UCSD-AML1 (cell line): ENCODE data around the gene PSMD1.
"Not testable (repeated sequence)": the region's sequence is repeated elsewhere in the genome, so short reads cannot be mapped to it uniquely, and the experiment has no call there.

Experiments used
- DNase-seq: peaks from one replicate; lab custom pipeline; 2025; ENCODE audit not compliant: unreplicated experiment; lab: John Stamatoyannopoulos, UW

The PSMD1 gene

GRCh38 chr2:231140808-231141207 is 84.1 kb downstream of the PSMD1 start:
- DNase-seq = not testable (repeated sequence)

DNA sequence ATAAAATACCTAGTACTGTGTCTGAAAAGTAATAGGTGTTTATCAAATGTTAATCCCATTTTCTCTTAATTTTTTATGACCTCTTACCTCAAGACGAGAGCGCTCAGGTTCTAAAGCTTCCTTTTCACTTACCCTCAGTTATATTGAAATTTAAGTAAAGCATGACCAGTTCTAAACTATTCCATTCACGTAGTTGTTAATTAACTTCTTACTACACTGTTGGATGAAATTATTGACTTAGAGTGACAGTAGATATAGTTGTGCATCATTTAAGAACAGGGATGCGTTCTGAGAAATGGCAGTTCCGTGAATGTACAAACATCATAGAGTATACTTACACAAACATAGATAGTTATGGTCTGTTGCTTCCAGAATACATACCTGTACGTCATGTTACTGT is 88.2 kb downstream of the PSMD1 start:
- DNase-seq = no peak

DNA sequence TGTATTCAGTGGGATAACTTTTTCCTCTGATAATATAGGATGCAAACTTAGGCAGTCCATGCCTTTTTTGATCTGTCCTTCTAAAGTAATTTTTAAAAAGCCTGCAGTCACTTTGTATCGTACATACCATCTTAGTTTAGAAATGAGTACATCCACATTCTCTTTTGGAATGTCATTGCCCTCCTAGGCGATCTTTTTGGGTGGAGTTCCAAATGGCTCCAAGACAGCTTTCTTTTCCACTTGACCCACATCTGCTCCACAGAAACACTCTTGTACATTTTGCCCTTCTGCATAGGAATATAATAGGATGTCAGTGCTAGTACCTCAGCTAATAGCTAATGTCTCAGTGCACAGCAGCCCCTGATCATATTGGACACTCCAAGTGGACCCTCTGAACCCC is 90.0 kb downstream of the PSMD1 start:
- no peak for DNase-seq

DNA sequence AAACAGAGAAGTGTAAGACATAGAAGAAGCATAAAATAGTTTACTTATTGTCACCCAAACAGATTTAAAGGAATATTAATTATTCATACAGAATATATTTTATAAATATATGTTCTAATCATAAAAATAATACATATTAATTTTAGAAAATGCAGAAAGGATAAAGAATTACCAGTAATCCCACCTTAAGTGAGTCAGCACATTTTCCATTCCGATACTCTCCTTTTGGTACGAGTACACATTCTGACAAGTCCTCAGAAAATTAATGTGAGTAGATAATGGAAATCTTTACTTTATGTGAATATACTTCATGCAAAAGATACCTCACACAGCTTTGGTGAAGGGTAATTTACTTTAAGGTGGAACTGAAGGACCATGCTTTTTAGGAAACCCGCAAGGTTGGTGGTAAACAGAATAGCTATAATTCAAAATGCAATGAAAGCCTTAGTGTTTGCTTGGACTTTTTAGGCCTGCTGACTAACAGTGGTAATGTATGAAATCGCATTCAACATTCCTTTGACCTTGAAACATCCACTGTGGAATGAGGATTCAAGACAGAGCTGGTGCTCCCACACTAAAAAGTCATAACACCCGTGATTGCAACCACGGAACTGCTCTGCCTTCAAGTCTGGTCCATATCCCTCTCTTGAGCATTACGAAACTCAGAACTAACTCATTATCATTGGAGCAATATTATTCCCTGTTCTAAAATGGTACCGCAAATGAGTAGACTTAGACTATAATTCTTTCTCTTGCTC is 96.3 kb downstream of the PSMD1 start:
- no peak for DNase-seq

- DNase-seq = no peak
These were observed 102.6 kb downstream of the PSMD1 start for GRCh38 chr2:231159306-231159705.

DNA sequence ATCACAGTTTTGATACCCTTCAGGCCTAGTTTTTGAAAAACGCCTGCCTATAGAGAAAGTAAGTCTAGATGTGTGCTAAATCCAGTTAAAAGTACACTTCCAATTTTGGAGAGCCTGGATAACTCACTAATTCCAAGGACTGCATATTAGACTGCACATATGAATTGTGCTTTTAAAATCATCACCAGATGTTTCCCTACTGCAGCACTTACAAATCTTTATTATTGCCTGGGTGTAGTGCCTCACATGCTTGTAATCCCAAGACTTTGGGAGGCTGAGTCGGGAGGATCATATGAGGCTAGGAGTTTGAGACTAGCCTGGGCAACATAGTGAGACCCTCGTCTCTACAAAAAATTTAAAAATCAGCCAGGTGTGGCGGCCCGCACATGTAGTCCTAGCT is 104.0 kb downstream of the PSMD1 start:
- no peak for DNase-seq

GRCh38 chr2:231161252-231161839 is 104.7 kb downstream of the PSMD1 start:
- no peak for DNase-seq

GRCh38 chr2:231161877-231162329 is 105.2 kb downstream of the PSMD1 start:
- no peak for DNase-seq

DNA sequence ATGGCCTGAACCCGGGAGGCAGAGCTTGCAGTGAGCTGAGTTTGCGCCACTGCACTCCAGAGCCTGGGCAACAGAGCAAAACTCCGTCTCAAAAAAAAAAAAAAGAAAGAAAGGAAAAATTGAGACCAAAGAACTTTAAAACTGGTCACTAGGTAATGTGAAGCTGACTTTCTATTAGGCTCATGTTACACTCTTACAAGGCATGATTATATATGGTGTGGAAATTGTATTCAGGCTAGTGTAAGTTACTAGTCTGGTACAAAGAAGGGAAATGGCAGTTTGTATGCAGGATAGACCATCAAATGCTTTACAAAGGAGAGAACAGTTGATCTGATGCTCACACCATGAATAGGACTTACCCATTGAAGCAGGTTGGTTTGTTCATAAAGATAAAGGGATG is 106.3 kb downstream of the PSMD1 start:
- no peak for DNase-seq

DNA sequence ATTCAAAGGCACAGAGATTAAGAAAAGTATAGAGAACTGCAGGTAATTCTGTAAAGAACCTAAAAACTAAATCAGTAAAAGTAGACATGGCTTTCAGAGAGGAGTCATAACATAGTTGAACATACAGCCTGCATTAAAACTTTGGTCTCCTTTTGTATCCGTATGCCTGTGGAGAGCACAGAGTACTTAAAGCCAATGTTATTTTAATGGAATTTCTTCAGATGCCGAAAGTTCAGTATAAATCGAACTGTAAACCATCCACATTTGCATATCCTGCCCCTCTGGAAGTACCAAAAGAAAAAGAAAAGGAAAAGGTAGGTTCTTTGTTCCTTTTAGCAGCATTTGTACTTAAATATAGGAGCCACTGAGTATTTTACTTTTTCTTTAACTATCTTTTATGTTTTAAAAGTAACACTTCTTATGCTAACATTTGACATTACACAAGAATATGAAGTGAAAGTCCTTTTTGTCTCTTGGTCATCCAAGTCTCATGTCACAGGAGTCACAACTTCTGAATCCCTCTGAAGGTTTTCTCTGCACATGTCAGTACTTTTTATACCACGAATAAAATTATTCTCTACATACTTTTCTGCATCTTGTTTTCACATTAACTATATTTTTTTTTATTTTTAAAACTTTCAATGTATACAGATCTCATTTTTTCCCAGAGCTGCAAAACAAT is 106.9 kb downstream of the PSMD1 start:
- DNase-seq = no peak

DNA sequence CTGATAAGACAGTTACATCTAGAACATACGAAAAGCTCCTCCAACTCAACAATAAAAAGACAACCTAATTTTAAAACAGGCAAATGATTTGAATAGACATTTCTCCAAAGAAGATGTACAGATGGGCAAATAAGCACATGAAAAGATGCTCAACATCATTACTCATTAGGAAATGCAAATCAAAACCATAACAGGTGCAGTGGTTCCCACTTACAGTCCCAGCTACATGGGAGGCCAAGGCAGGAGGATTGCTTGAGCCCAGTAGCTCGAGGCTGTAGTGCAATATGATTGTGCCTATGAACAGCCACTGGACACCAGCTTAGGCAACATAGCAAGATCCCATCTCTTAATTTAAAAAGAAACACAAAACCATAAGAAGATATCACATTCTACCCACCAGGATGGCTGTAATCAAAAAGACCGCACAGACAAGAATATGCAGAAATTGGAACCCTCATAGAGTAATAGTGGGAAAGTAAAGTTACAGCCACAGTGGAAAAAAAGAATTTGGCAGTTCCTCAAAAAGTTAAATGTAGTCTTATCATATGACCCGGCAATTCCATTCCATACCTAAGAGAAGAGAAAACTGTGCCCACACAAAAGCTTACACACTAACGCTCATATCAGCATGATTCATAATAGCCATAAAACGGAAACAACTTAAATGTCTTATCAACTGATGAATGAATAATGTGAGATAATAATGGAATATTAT is 111.2 kb downstream of the PSMD1 start:
- DNase-seq = no peak

- no peak for DNase-seq
These were observed 111.9 kb downstream of the PSMD1 start for GRCh38 chr2:231168460-231169139.

- DNase-seq = no peak
These were observed 112.8 kb downstream of the PSMD1 start for GRCh38 chr2:231169488-231169887.

DNA sequence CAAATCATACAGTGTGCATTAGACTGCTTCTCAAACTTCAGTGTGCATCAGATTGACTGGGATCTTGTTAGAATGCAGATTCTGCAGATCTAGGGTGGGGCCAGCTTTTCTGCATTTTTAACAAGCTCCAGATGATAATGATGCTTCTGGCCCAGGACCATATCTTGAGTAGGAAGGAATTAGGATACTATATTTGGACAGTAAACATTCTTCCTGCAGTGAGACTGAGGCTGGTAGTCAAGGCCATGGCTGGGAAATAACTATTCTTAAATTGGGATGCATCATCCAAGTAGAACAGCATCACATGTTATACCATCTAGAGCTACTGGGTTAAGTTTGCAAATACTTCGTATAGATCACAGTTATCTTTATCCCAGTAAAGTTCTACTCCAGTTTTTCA is 113.4 kb downstream of the PSMD1 start:
- no peak for DNase-seq

GRCh38 chr2:231172025-231172424 is 115.4 kb downstream of the PSMD1 start:
- no peak for DNase-seq

GRCh38 chr2:231174211-231174651 is 117.6 kb downstream of the PSMD1 start:
- DNase-seq = no peak

DNA sequence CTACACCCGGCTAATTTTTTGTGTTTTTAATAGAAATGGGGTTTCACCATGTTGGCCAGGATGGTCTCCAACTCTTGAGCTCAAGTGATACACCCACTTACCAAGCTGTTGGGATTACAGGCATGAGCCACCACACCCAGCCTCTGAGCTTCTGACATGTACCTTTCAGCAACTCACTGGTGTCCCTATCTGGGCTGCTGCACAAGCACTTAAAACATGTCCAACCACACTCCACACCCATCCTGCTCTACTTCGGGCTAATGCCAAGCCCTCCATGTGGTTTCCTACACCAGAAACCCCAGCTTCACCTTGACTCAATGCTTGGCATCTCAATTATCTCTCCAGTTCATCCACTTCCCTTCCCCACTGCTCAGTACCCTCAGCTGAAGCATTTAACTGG is 119.4 kb downstream of the PSMD1 start:
- no peak for DNase-seq

DNA sequence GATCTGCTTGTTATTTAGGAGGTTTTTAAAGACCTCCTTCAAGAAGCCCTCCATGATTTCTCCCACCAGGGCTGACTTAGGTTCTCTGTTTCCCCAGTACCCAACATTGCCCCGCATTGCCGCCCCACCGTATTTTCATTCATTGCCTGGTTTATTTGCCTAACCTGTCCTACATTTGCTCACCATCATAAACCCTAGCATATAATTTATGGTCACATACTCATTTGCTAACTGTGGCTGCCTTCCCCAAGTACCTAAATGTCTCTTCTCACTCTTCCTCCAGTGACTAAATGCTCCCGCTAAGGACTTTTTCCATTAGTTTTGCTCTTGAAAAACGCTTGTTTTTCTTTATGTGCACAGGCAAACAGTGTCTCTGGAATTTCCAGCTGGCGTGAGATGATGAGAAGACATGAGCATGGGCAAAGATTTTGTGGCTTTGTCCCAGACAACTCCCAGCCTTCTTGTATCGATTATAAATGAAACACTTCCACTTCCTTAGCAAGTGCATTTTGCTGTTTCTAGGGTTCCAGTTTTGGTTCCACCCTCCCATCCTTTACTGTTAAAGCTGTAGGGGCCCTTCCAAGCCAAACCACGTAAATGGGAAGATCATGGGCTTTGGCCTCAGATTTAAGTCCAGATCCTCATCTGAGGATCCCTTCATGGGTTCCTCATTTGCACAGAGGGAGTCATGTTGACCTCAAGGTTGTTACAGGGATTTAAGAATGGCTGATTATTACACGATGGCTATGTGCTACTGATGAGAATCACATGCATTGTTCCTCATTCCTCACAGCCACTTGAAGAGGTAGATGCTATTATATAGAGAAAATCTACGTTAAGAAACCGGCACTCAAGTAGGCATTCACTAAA is 120.7 kb downstream of the PSMD1 start:
- DNase-seq = no peak

DNA sequence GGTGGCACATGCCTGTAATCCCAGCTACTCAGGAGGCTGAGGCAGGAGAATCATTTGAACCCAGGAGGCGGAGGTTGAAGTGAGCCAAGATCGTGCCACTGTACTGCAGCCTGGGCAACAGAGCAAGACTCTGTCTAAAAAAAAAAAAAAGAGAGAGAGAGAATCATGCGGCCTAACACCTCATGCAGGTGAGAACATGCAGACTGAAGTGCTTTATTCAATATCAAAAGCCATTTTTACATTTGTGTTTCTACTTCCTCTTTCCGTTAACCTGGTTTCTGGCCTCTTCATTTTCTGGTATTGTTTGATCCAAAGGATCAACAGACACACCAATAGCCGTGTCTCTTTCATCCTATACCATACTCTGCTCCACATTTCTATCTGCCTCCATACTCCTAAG is 122.1 kb downstream of the PSMD1 start:
- DNase-seq = not testable (repeated sequence)
